8988T (cell line): ENCODE results near the gene BCAS1.

Source experiments
- DNase-seq: peaks from one replicate; pipeline ENCODE4 v3.0.0; 2011

BCAS1 gene

DNA sequence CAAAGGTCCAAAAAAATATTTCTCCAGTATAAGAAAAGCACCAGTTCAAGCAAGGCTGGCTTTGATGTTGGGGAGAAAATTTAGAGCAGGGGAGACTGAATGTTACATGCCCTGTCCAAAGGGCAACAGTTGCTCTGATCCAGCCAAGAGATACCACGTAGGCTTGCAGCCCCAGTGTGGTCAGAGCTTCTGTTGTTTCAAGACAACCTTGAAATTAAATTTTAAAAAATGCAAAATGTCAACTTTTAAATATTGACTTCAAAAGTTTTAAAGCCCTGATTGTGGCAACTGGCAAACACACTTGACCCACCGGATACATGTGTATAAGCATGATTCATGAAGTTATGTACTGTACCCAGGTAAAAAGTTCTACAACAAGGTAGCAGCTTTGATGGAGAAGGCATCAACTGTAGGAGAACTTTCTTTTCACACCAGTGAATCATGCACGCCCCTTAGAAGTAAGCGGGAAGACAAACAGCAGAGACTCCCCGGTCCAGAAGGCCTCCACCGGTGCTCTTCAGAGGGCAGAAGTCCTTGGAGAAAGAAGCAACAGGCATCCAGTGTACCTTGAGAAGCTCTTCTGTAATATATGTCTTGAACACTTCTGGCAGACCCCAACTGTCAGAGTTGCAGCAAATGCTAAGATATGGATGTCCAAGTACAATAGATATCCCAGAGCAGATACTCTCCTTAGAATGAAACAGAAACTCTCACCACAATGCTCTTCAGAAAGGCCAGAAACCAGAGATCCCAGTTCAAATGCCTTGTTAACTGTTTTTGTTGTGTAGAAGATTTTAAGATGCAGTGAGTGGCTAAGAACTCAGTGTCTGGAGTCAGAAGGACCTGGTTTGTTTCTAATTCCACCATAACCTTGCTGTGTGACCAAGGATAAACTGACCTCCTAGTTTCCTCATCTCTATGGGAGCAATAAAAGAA is 115.4 kb downstream of the BCAS1 start:
- no peak for DNase-seq

DNA sequence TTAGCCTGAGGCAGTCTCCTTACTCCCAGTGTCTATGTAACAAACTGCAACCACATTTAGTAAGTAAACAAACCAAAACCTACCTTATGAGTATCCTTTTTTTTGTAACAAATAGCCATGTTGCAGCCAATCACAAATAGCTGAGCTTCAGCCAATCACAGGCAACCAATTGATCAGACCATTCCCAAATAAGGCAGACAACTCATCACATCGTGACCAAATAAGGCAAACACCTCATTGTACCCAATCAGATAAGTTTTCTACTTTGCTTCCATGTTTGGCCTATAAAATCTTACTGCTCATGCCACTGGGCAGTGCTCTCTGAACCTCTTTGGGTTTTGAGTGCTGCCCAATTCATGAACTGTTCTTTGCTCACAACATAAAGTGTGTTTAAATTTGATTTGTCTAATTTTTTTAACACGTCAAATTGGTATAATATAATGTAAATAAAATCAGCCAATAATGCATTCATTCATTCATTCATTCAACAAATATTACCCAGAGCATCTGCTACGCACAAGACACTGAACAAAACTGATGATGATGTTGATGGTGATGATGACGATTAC is 117.8 kb downstream of the BCAS1 start:
- DNase-seq, result no peak

- no peak for DNase-seq
These were observed 119.8 kb downstream of the BCAS1 start for GRCh38 chr20:53950578-53950977.

DNA sequence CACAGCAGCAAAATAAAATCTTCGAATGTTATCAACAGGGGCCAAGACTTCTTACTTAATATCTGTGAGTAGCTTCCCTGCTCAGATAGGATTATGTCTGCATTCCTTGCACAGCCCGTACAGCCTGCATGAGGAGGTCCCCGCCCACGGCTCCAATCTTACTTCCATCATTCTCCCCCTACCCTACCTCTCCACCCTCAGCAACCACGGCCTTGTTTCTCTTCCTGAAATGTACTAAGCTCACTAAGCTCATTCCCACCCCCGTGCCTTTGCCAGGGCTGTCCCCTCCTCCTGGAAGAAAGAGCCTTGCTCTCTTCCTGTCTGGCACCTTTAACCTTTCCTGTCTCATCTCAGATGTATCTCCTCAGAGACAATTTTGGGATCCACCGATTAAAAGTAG is 120.4 kb downstream of the BCAS1 start:
- no peak for DNase-seq

GRCh38 chr20:53949319-53949839 is 121.0 kb downstream of the BCAS1 start:
- peak; percentile 51 for DNase-seq

GRCh38 chr20:53948383-53949318 is 121.7 kb downstream of the BCAS1 start:
- DNase-seq, result no peak

- DNase-seq, result no peak
These were observed 122.7 kb downstream of the BCAS1 start for GRCh38 chr20:53947501-53948195.

- DNase-seq, result no peak
These were observed 124.3 kb downstream of the BCAS1 start for GRCh38 chr20:53946106-53946505.

DNA sequence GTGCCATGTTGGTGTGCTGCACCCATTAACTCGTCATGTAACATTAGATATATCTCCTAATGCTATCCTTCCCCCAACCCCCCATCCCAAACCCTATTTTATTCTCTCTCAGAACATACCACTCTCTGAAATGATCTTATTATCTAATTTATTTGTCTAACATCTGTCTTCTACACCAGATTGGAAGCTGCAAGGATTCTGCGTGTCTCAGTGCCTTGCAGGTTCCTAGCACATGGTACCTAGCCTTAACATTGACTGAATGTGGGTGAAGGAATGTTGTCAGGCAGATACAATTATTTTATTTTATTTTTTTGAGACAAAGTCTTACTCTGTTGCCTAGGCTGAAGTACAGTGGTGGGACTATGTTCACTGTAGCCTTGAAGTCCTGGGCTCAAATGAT is 124.9 kb downstream of the BCAS1 start:
- no peak for DNase-seq

DNA sequence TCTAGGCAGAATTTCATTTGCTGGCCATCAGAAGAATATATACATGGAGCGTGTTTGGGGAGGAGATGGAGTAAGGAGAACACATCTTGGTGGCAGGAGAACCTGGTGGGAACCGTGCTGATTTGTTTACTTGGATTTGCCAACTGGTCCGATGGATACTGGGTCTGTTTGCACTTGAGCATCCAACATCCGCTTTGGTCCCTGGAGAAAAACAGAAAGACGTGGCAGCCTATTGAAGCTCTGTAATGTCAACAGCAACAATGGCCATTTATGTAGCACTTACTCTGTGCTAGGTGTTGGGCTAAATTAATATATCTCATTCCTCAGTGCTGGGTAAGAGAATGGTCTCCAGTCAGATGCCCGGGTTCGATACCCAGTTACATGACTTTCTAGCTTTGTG is 125.6 kb downstream of the BCAS1 start:
- DNase-seq, result no peak

DNA sequence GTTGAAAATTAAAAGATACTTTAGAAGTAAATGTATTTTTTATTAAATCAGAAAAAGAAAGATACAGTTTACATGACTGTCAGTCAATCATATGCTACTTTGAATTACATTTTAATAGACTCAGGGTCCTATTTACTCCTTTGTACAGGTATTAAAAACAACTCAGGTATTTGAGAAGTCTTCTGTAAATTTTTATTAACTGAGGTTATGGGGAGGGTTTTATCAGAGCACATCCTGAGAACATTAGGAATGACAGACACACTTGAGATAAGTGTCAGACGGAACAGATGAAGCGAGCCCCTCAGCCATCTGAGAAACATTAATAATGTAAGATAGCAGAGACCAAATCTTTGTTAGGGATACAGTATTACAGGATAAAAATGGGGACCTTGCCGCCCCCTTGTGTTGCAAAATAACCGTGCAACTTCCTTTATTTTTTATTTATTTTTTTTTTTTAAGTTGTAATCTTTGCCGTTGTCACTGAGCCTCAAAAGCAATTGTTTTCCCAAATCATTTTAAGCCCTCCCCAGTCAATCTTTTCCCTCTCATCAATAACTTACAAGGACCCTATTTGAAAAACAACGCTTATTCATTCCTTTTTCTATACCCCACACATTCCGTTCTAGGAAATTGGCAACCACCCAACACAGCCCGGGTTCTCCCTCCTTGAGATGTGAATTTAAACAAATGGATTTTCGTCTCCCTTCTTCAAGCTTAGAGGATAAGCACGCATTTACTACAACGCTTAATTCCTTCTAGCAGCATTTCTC is 126.7 kb downstream of the BCAS1 start:
- DNase-seq, result peak; percentile 38

DNA sequence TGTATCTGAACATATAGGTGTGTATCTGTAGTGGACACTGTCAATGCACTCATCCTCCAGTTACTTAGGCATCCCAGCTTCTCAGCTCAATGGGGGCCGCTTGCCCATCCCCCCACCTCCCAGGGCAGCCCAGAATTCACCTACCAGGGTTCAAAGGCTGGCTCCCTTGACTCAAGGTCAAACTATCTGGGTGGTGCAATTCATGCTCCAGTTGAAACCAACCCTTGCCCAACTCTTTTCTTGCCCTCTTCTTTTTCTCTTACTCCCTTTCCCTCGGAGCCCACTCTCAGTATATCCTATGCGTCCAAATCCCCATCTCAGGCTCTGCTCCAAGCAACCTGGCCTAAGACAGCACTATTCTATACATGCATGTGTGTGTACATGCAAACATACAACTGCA is 127.4 kb downstream of the BCAS1 start:
- no peak for DNase-seq

GRCh38 chr20:53942472-53942816 is 128.0 kb downstream of the BCAS1 start:
- no peak for DNase-seq

GRCh38 chr20:53941680-53942471 is 128.5 kb downstream of the BCAS1 start:
- DNase-seq, result no peak

- no peak for DNase-seq
These were observed 129.4 kb downstream of the BCAS1 start for GRCh38 chr20:53940907-53941545.

- DNase-seq, result no peak
These were observed 130.1 kb downstream of the BCAS1 start for GRCh38 chr20:53940360-53940702.

DNA sequence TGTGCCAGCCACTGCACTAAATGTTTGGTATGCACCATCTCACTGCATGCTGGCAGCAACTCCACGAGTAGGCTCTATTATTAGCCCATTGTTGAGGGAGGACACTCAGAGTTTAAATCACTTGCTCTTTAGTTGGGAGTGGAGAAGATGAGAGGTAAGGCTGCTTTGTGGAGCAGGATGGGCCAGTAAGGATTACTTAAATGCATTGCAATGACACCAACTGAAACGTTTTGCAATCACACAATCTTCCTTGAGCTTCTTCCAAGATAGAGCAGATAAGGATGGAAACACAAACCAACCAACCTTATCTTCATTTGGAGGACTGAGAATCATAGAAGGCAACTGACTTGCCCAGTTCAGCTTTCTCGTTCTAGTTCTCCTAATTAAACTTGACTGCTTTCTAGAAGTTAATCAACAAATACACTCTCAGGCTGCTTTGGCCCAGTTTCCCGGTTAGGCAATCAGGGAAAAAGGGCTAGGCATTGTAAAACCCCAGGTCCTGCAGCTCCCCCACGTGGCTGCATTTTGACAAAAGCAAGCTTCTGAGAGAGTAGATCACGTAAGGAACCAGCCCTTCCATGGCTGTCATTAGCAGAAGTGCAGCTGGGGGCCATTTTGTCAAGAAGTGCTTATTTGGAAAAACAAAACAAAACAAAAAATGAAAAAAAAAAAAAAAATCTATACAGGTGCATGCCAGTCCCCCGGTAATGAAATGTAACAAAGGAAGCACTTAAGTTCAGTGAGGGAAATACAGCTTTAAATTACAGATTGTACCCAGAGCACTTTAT is 130.6 kb downstream of the BCAS1 start:
- peak; percentile 54 for DNase-seq

GRCh38 chr20:53939190-53939571 is 131.2 kb downstream of the BCAS1 start:
- DNase-seq, result no peak

DNA sequence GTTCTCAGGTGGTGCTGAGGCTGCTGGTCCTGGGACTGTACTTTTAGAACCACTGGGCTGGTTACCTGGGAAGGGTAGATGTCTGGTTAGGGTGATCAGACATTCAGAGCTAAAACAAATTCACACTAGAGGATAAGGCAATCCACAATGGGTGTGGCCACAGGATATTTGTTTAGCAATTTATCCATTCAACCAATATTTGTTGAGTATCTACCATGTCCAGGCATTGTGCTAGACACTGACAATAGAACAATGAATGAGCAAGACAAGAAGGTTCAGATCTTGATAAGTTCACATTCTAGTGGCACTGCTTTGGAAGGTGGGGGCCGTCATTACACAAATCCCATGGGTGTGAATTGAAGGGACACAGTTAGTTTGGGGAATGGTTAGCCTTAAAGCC is 131.7 kb downstream of the BCAS1 start:
- no peak for DNase-seq

DNA sequence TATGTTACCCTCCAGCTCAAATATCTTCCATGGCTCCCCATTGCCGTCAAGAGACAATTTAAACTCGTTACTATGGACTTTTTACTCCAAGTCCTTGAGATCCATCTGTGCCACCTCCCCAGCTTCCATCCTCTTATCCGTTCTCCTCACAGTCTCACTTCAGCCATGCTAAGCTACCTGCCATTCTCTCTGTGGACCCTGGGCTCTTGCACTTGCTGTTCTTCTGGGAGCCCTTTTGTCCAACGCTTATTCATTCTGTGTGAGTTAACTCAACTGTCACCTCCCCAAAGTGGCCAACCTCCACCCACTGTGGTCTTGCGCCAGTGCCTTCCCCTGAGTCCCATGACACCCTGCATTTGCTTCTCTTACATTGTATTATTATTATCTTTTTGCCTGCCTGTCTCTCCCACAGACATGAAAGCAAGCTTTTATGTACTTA is 132.4 kb downstream of the BCAS1 start:
- no peak for DNase-seq
